Keratinocyte (primary cell): ENCODE data around the gene PROC. TPM values are rescaled to one million over a fixed set of nuclear protein-coding genes. Genes with fewer than 3 reads are reported as not detected.

ENCODE experiments used
- DNase-seq: peaks from one replicate; pipeline ENCODE4 v3.0.0-alpha.2; 2011; ENCODE audit warnings: low read depth, missing footprints, low spot score
- FAIRE-seq: peaks from 2 replicates; lab custom pipeline; 2011; peaks lifted over from hg19 to GRCh38; lab: Jason Lieb, UNC
- H2AFZ ChIP-seq: 2 replicates; pipeline ENCODE4 v1.6.0; 2012; ENCODE audit warnings: low read length, control low read depth, inconsistent platforms; ENCODE audit not compliant: control insufficient read depth
- H3K27ac ChIP-seq: 2 replicates; pipeline ENCODE4 v1.5.1; 2011; ENCODE audit warnings: low read length; ENCODE audit not compliant: control insufficient read depth, insufficient read depth
- H3K27me3 ChIP-seq: 3 replicates; pipeline ENCODE4 v1.6.0; 2011; ENCODE audit warnings: low read length; ENCODE audit not compliant: control insufficient read depth, insufficient read depth; ENCODE audit errors: extremely low read depth
- H3K36me3 ChIP-seq, 2 experiments: 2 replicates in 1 of 2; 3 replicates in 1 of 2; pipeline ENCODE4 v1.5.1; 2011; ENCODE audit warnings: low read length in 2 of 2, mild to moderate bottlenecking in 1 of 2; ENCODE audit not compliant: control insufficient read depth in 2 of 2, insufficient read depth in 2 of 2; ENCODE audit errors: extremely low read depth in 1 of 2
- H3K4me1 ChIP-seq: 3 replicates; pipeline ENCODE4 v1.5.1; 2011; ENCODE audit warnings: low read length; ENCODE audit not compliant: control insufficient read depth, insufficient read depth; ENCODE audit errors: extremely low read depth
- H3K4me2 ChIP-seq: 3 replicates; pipeline ENCODE4 v1.6.0; 2011; ENCODE audit warnings: low read depth, low read length; ENCODE audit not compliant: control insufficient read depth, insufficient read depth; ENCODE audit errors: extremely low read depth
- H3K4me3 ChIP-seq, 3 experiments: fragments of 200-600 bp in 1 of 3; sonication (generic) in 1 of 3; 2 replicates in 2 of 3; 3 replicates in 1 of 3; pipeline ENCODE4 v1.5.1; 2011 to 2016; ENCODE audit warnings: low read length in 3 of 3, mild to moderate bottlenecking in 3 of 3, control low read depth in 2 of 3, inconsistent platforms in 1 of 3, low read depth in 1 of 3, mixed read lengths in 1 of 3, mixed run types in 1 of 3, moderate library complexity in 1 of 3; ENCODE audit not compliant: control insufficient read depth in 2 of 3, insufficient read depth in 2 of 3; ENCODE audit errors: extremely low read depth in 1 of 3
- H3K79me2 ChIP-seq: 2 replicates; pipeline ENCODE4 v1.6.0; 2012; ENCODE audit warnings: low read length; ENCODE audit not compliant: control insufficient read depth, insufficient read depth
- H3K9ac ChIP-seq: 3 replicates; pipeline ENCODE4 v1.6.0; 2011; ENCODE audit warnings: low read length; ENCODE audit not compliant: control insufficient read depth, insufficient read depth; ENCODE audit errors: extremely low read depth
- H3K9me1 ChIP-seq: 3 replicates; pipeline ENCODE4 v1.6.0; 2011; ENCODE audit warnings: low read length; ENCODE audit not compliant: control insufficient read depth, insufficient read depth; ENCODE audit errors: extremely low read depth
- H3K9me3 ChIP-seq: 2 replicates; pipeline ENCODE4 v1.5.1; 2012; ENCODE audit warnings: low read depth, low read length; ENCODE audit not compliant: control insufficient read depth
- H4K20me1 ChIP-seq: 3 replicates; pipeline ENCODE4 v1.6.0; 2011; ENCODE audit warnings: low read length; ENCODE audit not compliant: control insufficient read depth, insufficient read depth; ENCODE audit errors: extremely low read depth
- CTCF ChIP-seq, 3 experiments: IDR thresholded peaks in 1 of 3; conservative IDR thresholded peaks in 1 of 3; optimal IDR thresholded peaks in 1 of 3; 2 replicates in 2 of 3; 3 replicates in 1 of 3; pipeline versions ENCODE3 to v1.5.1; 2011; ENCODE audit warnings: low read length in 3 of 3, mild to moderate bottlenecking in 3 of 3, moderate library complexity in 2 of 3, control low read depth in 1 of 3, inconsistent platforms in 1 of 3; ENCODE audit not compliant: insufficient read depth in 2 of 3; ENCODE audit errors: extremely low read depth in 1 of 3
- EZH2 ChIP-seq: IDR thresholded peaks from one replicate; pipeline ENCODE4 v1.6.1; 2012; ENCODE audit warnings: inconsistent platforms, mild to moderate bottlenecking, low read length, moderate library complexity
- dilution Hi-C: fragments of 300-500 bp; cut with MboI; formaldehyde crosslinking; loops from one replicate; pipeline ENCODE4 v1.7.0; 2020; ENCODE audit warnings: low sequenced_read_pairs; ENCODE audit not compliant: extremely low pct_ligation_motif_present
- polyA plus RNA-seq, 5 experiments: library from polyadenylated mRNA; depleted of rRNA in 3 of 5; stranded (reverse) in 3 of 5; stranded (forward) in 1 of 5; unstranded in 1 of 5; fragments of >200 nt; gene quantifications; 1 replicate in 1 of 5; 2 replicates in 3 of 5; 3 replicates in 1 of 5; pipeline versions ENCODE4 v1.2.1 to v1.2.3, GENCODE V29; 2011 to 2012; ENCODE audit warnings: missing spikeins in 2 of 5, low read depth in 1 of 5, low replicate concordance in 1 of 5

Gene PROC
- polyA plus RNA-seq, 1 donor (not counting 4 experiments of a cell fraction or from before 2014, with no cell fraction given): 0.16 TPM

DNA sequence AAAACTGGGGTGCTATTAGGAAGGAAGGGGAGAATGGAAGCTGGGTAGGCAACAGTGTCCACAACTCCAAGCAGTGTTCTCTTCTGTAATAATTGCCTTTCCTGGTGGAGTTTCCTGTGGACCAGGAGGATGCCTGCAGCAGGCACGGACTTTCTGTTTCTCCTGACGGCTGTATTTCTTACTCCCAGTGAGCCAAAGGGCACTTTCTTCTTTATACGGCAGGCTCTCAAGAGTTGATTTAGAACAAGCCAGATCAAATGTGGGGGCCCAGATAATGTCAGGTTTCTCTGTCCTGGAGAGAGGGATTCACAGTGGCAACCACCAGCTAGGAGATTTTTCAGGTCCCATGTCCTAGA, 13.0 kb upstream of the PROC start:
- TF ChIP-seq CTCF (optimal IDR thresholded peaks at IDR 0.05 in 1 of 3, IDR thresholded peaks at IDR 0.05 in 1 of 3, conservative IDR thresholded peaks at IDR 0.05 in 1 of 3; ENCODE audit: extremely low read depth in 1 of 3, insufficient read depth in 2 of 3, low read length in 3 of 3): no peak
- no peak for TF ChIP-seq EZH2
- Histone ChIP-seq H3K9ac (no peak overlapping the region), H3K9me1 (no peaks in the 10 kb centered on the region), H3K4me3 (no peak overlapping the region), H3K27me3 (no peaks in the 10 kb centered on the region), H2AFZ (no peak overlapping the region), H3K36me3 (no peaks in the 10 kb centered on the region), H3K79me2 (no peaks in the 10 kb centered on the region), H4K20me1 (no peaks in the 10 kb centered on the region), H3K4me2 (peak overlapping the region; percentile 34), H3K27ac (no peak overlapping the region), H3K4me1 (peaks cover 37% of the 10 kb centered on the region), H3K9me3 (no peaks in the 10 kb centered on the region)
- dilution Hi-C loops: no loop called here
- DNase-seq (no peak), FAIRE-seq (no peak)

- dilution Hi-C loops: no loop called here
- H3K4me2 ChIP-seq: no peak overlapping the region
- H3K79me2 ChIP-seq: no peaks in the 10 kb centered on the region
- no peaks in the 10 kb centered on the region for H3K27me3 ChIP-seq
- H2AFZ ChIP-seq: no peak overlapping the region
- H3K9me1 ChIP-seq: no peaks in the 10 kb centered on the region
- DNase-seq: no peak
- no peaks in the 10 kb centered on the region for H4K20me1 ChIP-seq
- no peaks in the 10 kb centered on the region for H3K36me3 ChIP-seq
- H3K4me3 ChIP-seq: no peak overlapping the region
- H3K9ac ChIP-seq: no peak overlapping the region
- peaks cover 35% of the 10 kb centered on the region for H3K4me1 ChIP-seq
- no peaks in the 10 kb centered on the region for H3K9me3 ChIP-seq
- TF ChIP-seq EZH2 (no peak), CTCF (optimal IDR thresholded peaks at IDR 0.05 in 1 of 3, IDR thresholded peaks at IDR 0.05 in 1 of 3, conservative IDR thresholded peaks at IDR 0.05 in 1 of 3; ENCODE audit: extremely low read depth in 1 of 3, insufficient read depth in 2 of 3, low read length in 3 of 3) (no peak)
- H3K27ac ChIP-seq: no peak overlapping the region
- FAIRE-seq: no peak
These were observed 11.8 kb upstream of the PROC start for GRCh38 chr2:127406454-127406853.
